NT2/D1 (cell line): Measurements from ENCODE around the gene ZNF330.

Source experiments
- SUZ12 ChIP-seq: IDR thresholded peaks from 2 replicates; pipeline ENCODE4 v1.6.1; 2011; ENCODE audit not compliant: insufficient read length, insufficient read depth; ENCODE audit errors: extremely low read depth
- YY1 ChIP-seq: IDR thresholded peaks from 2 replicates; pipeline ENCODE4 v1.6.1; 2011; ENCODE audit not compliant: insufficient read length, insufficient read depth

DNA sequence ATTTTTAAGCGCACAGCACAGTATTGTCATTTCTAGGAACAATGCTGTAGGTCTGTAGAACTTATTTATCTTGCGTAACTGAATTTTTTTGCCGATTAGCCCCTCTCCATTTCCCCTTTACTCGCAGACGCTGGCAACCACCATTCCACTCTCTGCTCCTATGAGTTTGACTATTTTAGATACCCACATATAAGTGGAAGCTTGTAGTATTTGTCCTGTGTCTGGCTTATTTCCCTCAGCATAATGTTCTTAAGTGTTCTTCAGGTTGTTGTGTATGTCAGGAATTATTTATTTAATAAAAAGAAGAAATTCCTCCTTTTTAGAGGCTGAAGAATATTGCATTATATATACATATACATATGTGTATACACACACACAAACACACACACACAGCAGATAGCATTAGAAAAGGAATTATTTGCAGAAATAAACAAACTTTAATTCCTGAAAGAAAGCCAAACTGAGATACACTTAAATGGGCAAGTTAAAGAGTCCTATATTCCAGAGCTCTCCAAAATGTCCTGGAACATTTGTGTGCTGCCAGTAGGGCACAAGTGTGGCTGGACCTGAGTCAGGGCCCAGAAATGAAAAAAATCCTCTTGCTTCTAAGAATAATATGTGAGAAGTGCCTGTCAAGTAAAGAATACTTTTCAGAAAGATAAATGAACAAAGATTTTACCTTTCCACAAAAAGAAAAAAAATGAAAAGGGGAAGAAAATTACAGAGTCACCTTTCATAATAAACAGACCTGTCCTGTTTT is 4.5 kb upstream of the ZNF330 start:
- TF ChIP-seq YY1 (no peak), SUZ12 (no peak)
